ENCODE data around the gene IQCH. TPM values are rescaled to one million over a fixed set of nuclear protein-coding genes. Genes with fewer than 3 reads are reported as not detected.
A peak's percentile ranks its signal among the peaks of the same experiment; 100 is the strongest.

The IQCH gene
- total and polyA plus RNA-seq, 2 donors (not counting 1 experiment from before 2014, with no cell fraction given), result 1.7 to 5.0 TPM

- no peaks in the 10 kb centered on the region for H3K36me3 ChIP-seq (ENCODE audit: control insufficient read depth, insufficient read depth, low read length)
- H3K79me2 ChIP-seq (ENCODE audit: control insufficient read depth, insufficient read depth, low read length), result peaks cover 32% of the 10 kb centered on the region
These were observed 269.6 kb downstream of the IQCH start for GRCh38 chr15:67524235-67524634.

GRCh38 chr15:67528513-67528912 lies 273.9 kb downstream of the IQCH start:
- Histone ChIP-seq H3K4me2 (ENCODE audit: extremely low read depth, insufficient read depth, low read length) (no peak overlapping the region), H3K4me1 (ENCODE audit: control insufficient read depth, extremely low read depth, insufficient read depth, low read length) (peaks cover 3% of the 10 kb centered on the region), H3K9me3 (ENCODE audit: control insufficient read depth, insufficient read depth, low read depth, low read length) (no peaks in the 10 kb centered on the region), H3K79me2 (ENCODE audit: control insufficient read depth, insufficient read depth, low read length) (peaks cover 18% of the 10 kb centered on the region), H4K20me1 (ENCODE audit: control insufficient read depth, extremely low read depth, insufficient read depth, low read length) (no peaks in the 10 kb centered on the region), H3K27ac (ENCODE audit: insufficient read depth, low read length) (no peak overlapping the region), H3K36me3 (ENCODE audit: control insufficient read depth, insufficient read depth, low read length) (no peaks in the 10 kb centered on the region), H3K27me3 (ENCODE audit: control insufficient read depth, insufficient read depth, low read length) (no peaks in the 10 kb centered on the region), H3K4me3 (replicated peaks in 1 of 4; ENCODE audit: control extremely low read depth in 1 of 4, insufficient read depth in 1 of 4, low read depth in 3 of 4, low read length in 4 of 4) (no peak overlapping the region), H3K9ac (ENCODE audit: insufficient read depth, low read length) (no peak overlapping the region), H2AFZ (ENCODE audit: low read length) (no peak overlapping the region)
- no peak for TF ChIP-seq EZH2 (IDR thresholded peaks at IDR 0.05; ENCODE audit: low read length, missing control alignments)
- no peak for TF ChIP-seq CTCF (conservative IDR thresholded peaks at IDR 0.05 in 1 of 2, IDR thresholded peaks at IDR 0.05 in 1 of 2; ENCODE audit: low read depth in 1 of 2, low read length in 2 of 2)
- DNase-seq (ENCODE audit: low read depth in 2 of 2), result no peak

More at GRCh38 chr15:67524235-67524634, 269.6 kb downstream of the IQCH start:
- H3K27ac ChIP-seq (ENCODE audit: insufficient read depth, low read length), result no peak overlapping the region
- no peak overlapping the region for H3K4me2 ChIP-seq (ENCODE audit: extremely low read depth, insufficient read depth, low read length)
- DNase-seq (ENCODE audit: low read depth in 2 of 2), result peak in 1 of 2 donors; percentile 13
- TF ChIP-seq CTCF (conservative IDR thresholded peaks at IDR 0.05 in 1 of 2, IDR thresholded peaks at IDR 0.05 in 1 of 2; ENCODE audit: low read depth in 1 of 2, low read length in 2 of 2), result no peak
- no peak for TF ChIP-seq EZH2 (IDR thresholded peaks at IDR 0.05; ENCODE audit: low read length, missing control alignments)
- no peaks in the 10 kb centered on the region for H4K20me1 ChIP-seq (ENCODE audit: control insufficient read depth, extremely low read depth, insufficient read depth, low read length)
- peaks cover 5% of the 10 kb centered on the region for H3K4me1 ChIP-seq (ENCODE audit: control insufficient read depth, extremely low read depth, insufficient read depth, low read length)
- H3K4me3 ChIP-seq (replicated peaks in 1 of 4; ENCODE audit: control extremely low read depth in 1 of 4, insufficient read depth in 1 of 4, low read depth in 3 of 4, low read length in 4 of 4), result no peak overlapping the region
- H2AFZ ChIP-seq (ENCODE audit: low read length), result no peak overlapping the region
- H3K9me3 ChIP-seq (ENCODE audit: control insufficient read depth, insufficient read depth, low read depth, low read length), result no peaks in the 10 kb centered on the region
- H3K9ac ChIP-seq (ENCODE audit: insufficient read depth, low read length), result no peak overlapping the region
- no peaks in the 10 kb centered on the region for H3K27me3 ChIP-seq (ENCODE audit: control insufficient read depth, insufficient read depth, low read length)

- Histone ChIP-seq H3K27ac (ENCODE audit: insufficient read depth, low read length) (peak overlapping the region; percentile 39), H2AFZ (ENCODE audit: low read length) (no peak overlapping the region), H3K79me2 (ENCODE audit: control insufficient read depth, insufficient read depth, low read length) (no peaks in the 10 kb centered on the region), H3K27me3 (ENCODE audit: control insufficient read depth, insufficient read depth, low read length) (no peaks in the 10 kb centered on the region), H3K4me3 (replicated peaks in 1 of 4; ENCODE audit: control extremely low read depth in 1 of 4, insufficient read depth in 1 of 4, low read depth in 3 of 4, low read length in 4 of 4) (no peak overlapping the region), H3K4me2 (ENCODE audit: extremely low read depth, insufficient read depth, low read length) (no peak overlapping the region), H4K20me1 (ENCODE audit: control insufficient read depth, extremely low read depth, insufficient read depth, low read length) (no peaks in the 10 kb centered on the region), H3K9ac (ENCODE audit: insufficient read depth, low read length) (no peak overlapping the region), H3K9me3 (ENCODE audit: control insufficient read depth, insufficient read depth, low read depth, low read length) (no peaks in the 10 kb centered on the region), H3K4me1 (ENCODE audit: control insufficient read depth, extremely low read depth, insufficient read depth, low read length) (peaks cover 3% of the 10 kb centered on the region), H3K36me3 (ENCODE audit: control insufficient read depth, insufficient read depth, low read length) (no peaks in the 10 kb centered on the region)
- TF ChIP-seq EZH2 (IDR thresholded peaks at IDR 0.05; ENCODE audit: low read length, missing control alignments) (no peak), CTCF (conservative IDR thresholded peaks at IDR 0.05 in 1 of 2, IDR thresholded peaks at IDR 0.05 in 1 of 2; ENCODE audit: low read depth in 1 of 2, low read length in 2 of 2) (no peak)
- DNase-seq (ENCODE audit: low read depth in 2 of 2), result peak; percentile 31 to 66
These were observed 276.9 kb downstream of the IQCH start for GRCh38 chr15:67531379-67531914.
